GM18951 (cell line): ENCODE measurements around the gene HDAC6.
"Not testable (repeated sequence)": the region's sequence is repeated elsewhere in the genome, so short reads cannot be mapped to it uniquely, and the experiment has no call there.

ENCODE experiments used
- POLR2A ChIP-seq: IDR thresholded peaks from 4 replicates; pipeline ENCODE4 v1.6.1; 2011; ENCODE audit warnings: mild to moderate bottlenecking; ENCODE audit not compliant: insufficient read length, insufficient read depth; ENCODE audit errors: extremely low read depth
- in situ Hi-C: fragments of 300-500 bp; cut with MboI; formaldehyde crosslinking; loops from one replicate; pipeline ENCODE4 v1.12.0; 2022; ENCODE audit warnings: low sequenced_read_pairs, mixed read lengths, inconsistent platforms; ENCODE audit not compliant: unreplicated experiment

The HDAC6 gene

GRCh38 chrX:48848847-48849246 is 47.0 kb downstream of the HDAC6 start:
- no peak for TF ChIP-seq POLR2A
- in situ Hi-C loops = no loop called here

- in situ Hi-C loops = no loop called here
- TF ChIP-seq POLR2A = no peak
Observed at GRCh38 chrX:48852857-48853256, 51.0 kb downstream of the HDAC6 start.

- in situ Hi-C loops = not testable (repeated sequence)
Observed at GRCh38 chrX:48853494-48853893, 51.6 kb downstream of the HDAC6 start.

GRCh38 chrX:48854121-48854804 is 52.4 kb downstream of the HDAC6 start:
- in situ Hi-C loops = not testable (repeated sequence)

- TF ChIP-seq POLR2A = no peak
- in situ Hi-C loops = no loop called here
Observed at GRCh38 chrX:48854898-48855297, 53.0 kb downstream of the HDAC6 start.

- TF ChIP-seq POLR2A = no peak
- in situ Hi-C loops = no loop called here
Observed at GRCh38 chrX:48864210-48864609, 62.3 kb downstream of the HDAC6 start.

GRCh38 chrX:48872017-48872416 is 70.2 kb downstream of the HDAC6 start:
- in situ Hi-C loops = not testable (repeated sequence)
